IPS-11a (cell line): ENCODE results near the gene FIGN.
A peak's percentile ranks its signal among the peaks of the same experiment; 100 is the strongest.

Source experiments
- H3K4me3 ChIP-seq: one replicate; pipeline ENCODE4 v1.5.1; 2013; ENCODE audit warnings: low read depth, low read length, control low read depth

The FIGN gene, protein sequence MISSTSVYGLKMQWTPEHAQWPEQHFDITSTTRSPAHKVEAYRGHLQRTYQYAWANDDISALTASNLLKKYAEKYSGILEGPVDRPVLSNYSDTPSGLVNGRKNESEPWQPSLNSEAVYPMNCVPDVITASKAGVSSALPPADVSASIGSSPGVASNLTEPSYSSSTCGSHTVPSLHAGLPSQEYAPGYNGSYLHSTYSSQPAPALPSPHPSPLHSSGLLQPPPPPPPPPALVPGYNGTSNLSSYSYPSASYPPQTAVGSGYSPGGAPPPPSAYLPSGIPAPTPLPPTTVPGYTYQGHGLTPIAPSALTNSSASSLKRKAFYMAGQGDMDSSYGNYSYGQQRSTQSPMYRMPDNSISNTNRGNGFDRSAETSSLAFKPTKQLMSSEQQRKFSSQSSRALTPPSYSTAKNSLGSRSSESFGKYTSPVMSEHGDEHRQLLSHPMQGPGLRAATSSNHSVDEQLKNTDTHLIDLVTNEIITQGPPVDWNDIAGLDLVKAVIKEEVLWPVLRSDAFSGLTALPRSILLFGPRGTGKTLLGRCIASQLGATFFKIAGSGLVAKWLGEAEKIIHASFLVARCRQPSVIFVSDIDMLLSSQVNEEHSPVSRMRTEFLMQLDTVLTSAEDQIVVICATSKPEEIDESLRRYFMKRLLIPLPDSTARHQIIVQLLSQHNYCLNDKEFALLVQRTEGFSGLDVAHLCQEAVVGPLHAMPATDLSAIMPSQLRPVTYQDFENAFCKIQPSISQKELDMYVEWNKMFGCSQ

DNA sequence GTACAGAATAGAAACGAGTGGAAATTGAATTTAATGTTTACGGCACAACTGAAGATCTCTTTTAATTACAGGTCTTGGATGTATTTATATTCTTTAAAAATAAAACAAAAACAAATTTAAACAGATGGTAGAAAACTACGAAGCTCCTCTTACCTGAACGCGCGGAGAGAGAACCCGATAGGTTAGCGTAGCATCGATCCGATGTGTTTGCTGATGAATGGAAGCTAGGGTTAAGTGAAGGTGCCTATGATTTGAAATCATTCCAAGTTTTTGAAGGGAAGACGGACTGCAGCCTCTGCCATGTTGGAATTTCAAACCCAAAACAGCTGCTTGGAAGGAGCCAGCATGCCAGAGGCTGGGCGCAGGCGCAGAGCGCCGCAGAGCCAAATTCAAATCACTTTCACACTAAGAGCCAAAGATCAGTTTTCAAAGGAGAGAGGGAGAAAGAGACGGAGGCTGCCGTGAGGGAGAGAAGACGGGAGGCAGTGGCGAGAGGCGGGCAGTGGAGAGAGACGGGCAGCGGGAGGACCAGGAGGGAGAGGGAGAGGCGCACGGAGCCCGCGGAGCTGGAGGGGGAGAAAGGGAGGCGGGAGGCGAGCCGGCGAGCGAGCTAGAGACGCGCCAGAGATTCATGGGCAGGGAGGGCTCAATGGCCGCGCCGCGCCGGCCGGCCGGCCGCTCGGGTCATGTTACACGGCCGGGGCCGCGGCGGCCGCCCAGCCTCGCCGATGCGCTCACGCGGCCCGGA lies at the start of gene FIGN:
TSS of gene FIGN (minus strand) at position 324 of the 748 bp plus-strand sequence. CDS start 1,081 bp downstream, outside the sequence.
- peak within 1 kb of the TSS; percentile 88 for H3K4me3 ChIP-seq

DNA sequence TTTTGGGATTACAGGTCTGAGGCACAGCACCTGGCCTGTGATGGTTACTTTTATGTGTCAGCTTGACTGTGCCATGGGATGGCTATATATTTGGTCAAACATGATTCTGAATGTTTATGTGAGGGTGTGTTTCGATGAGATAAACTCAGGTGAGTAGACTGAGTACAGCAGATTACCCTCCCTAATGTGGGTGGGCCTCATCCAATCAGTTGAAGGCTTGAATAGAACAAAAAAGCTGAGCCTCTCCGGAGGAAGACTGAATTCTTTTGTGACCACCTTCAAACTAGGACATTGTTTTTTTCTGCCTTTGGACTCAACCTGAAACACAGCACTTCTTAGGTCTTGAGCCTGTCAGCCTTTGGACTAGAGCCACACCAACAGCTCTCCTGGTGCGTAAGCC lies 49.4 kb upstream of the FIGN start:
- H3K4me3 ChIP-seq, result no peak overlapping the region

DNA sequence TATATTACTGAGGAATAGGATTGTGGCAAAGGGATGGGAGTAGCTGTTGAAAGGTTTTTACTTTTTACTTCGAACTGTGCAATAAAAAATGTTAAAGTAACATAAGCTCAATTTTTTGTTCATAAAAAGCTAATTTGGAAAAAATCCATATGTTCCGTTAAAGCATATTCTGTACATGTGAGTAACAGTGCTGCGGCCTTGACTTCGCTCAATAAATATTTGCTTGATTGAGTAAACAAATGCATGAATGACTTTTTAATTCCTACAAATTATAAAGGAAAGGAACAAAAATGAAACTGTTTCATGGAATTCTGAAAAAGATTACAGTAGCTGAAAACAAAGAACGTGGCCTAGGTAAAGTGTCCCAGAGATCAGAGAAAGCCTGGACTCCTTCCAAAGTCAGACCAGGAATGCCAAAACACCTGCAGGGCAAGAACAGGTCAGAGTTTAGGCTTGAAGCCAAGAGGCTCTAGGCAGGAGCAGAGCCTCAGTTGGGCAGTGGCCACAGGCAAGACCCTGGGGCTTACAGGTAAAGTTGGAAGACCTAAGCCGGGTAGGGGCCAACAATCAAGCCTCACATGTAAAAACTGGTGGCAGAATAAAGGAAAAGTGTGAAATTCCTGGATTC lies 44.3 kb upstream of the FIGN start:
- no peak overlapping the region for H3K4me3 ChIP-seq

DNA sequence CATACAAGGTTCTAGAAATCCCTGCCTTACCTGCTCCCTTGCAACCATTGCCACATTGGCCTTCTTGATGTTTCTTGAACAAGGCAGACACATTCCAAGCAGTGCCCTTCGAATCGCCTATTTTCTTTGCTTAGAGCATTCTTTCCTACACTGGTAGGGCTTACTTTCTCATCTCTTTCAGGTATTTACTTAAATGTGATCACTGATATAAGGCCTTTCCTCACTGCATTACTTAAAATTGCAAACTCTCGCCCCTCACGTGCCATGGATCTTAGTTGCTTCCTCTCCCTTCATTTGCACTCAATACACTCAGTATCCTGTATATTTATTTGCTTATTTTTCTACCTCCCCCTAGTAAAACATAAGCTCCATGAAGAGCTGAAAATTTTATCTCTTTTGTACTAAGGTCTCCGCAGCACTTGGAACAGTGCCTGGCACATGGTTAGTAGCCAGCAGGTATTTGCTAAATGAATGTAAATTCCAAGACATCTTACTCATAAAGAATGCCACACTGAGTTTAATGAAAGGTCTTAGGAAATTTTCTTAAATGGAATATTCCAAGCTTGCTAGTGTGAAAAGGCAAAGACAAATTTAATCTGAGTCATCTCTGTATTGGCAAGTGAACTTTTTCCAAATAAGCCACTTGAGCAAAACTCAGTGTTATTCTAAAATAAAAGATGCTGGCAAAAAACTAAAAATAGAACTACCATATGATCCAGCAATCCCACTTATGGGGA lies 42.4 kb upstream of the FIGN start:
- H3K4me3 ChIP-seq, result no peak overlapping the region

DNA sequence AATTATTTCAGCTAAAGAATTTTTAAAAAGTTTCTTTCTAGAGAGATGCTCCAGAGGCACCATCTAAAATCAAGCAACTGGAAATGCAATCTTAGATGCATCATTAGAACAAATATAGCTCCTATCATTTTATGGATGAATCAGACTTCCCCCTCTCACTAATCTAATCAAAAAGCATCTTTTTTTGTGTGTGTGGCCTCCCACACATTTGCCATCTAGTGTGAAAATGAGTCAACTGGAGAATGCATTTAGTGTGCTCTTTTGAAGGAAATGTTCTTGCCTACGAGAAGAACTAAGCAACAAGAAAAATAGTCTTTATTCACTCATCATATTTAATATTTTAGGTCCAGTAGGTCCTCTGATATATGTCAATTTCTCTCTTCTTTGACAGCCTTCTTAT lies 39.5 kb upstream of the FIGN start:
- no peak overlapping the region for H3K4me3 ChIP-seq

DNA sequence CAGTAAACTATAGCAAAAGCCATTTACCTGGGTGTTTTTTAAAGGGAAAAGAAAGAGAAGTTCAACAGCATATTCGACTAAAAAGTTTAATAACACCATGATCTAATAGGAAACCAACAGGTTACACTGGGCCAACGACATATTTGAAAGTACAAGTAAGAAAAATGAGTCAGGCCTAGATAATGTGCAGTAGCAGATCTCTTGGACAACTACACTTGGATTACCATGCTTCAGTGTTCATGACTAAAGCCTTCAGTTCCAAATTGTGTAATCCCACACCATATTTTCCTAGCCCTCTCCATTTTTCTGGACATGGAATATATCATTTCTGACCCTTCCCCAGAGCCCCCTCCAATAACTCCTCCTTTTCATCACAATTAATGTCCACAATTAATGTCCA lies 39.1 kb upstream of the FIGN start:
- no peak overlapping the region for H3K4me3 ChIP-seq

DNA sequence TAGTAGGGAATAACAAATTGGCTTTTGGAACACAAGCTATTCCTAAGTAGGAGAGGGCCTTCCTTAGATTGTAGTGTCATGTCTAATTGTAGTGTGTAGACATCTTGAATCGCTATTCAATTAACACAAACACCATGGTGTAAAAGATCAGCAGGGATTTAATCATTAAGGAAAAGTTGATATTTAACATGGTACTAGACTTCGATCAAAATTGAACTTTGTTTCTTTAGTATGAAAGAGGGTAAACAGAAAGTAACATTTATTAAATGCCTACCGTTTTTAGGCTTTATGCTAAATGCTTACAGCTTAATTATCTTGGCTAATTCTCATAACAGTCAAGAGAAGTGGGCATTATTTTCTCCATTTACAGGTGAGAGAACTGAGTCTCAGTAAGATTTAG lies 37.5 kb upstream of the FIGN start:
- H3K4me3 ChIP-seq, result no peak overlapping the region

DNA sequence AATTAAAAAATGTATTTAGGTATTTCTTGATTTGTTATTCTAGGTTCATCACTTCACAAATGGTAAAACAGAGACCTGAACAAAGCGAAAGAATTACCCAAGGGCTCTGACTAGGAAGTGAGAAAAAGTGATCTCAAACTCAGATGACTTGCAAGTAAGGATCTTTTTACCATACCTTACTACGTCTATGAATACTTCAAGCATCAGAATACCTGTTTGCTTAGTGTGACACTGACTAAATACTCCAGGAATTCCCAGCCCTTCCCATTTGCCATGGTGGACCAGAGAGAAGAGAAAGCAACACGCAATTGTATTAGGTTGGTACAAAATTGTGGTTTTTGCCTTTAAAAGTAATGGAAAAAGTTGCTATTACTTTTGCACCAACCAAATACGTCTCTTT lies 35.8 kb upstream of the FIGN start:
- no peak overlapping the region for H3K4me3 ChIP-seq

DNA sequence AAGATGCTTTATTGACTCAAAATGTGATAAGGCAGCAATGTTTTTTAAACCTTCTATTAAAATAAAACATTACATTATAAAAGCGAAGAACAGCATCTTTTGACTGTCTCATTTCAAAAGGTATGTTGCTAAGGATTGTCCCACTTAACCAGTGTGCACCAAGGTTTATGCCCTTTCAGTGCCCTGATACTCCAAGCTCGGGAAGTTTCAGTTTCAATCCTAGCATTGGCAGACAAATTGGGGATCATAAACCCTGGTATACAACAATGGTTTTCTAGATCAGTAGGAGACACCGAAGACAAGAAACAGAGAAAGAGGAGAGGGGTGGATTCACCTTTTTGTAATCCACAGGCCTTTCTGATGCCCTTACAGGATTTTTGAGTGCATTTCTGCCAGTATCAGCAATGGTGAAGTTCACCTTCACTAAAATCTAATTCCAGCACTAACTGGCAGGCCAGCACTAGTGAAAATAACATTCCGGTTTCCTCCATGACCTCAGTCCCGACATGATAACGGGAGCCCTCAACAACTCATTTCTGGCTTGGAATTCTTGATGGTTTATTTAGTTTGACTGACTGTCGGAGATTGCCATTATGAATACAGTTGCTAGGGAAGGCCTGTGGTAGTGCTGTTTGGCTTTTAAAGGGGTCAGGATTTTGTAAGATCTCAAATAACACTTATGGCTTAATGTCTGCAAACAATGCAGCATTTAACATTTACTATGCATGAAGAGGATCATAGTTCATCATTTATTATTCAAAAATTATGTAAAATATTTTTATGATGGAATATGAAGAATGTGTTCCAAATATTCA lies 33.3 kb upstream of the FIGN start:
- H3K4me3 ChIP-seq, result no peak overlapping the region

DNA sequence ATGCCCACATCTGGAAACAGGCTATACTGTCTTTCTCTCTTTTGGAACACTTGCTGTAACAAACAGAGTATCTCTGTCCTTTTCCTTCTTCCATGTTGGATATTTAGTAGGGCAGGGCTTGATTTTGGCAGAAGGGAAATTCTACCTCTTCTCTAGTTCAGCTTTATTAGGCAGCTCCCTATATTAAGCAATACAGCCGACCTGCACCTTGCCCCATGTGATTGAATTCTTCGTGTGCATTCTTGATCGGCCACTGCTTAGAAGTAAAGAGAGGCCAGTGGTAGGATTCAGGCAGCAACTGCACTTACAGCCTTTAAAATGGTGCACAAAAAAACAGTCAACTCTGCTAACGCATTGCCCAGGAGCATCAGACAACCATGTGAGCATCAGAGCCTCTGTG lies 31.3 kb upstream of the FIGN start:
- no peak overlapping the region for H3K4me3 ChIP-seq

DNA sequence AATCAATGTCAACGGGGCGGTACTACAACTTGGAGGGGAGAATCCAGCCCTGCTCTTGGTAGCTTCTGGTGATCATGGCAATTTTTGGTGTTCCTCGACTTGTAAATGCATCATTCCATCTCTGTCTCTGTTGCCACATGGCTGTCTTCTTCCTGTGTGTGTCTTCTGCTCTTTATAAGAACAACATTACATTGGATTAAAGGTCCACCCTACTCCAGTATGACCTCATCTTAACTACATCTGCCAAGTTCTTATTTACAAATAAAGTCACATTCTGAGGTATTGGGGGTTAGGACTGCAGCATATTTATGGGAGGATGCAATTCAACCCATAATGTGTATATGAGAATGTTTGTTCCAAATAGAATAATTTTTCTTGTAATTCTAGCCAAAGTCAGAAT lies 28.8 kb upstream of the FIGN start:
- no peak overlapping the region for H3K4me3 ChIP-seq

DNA sequence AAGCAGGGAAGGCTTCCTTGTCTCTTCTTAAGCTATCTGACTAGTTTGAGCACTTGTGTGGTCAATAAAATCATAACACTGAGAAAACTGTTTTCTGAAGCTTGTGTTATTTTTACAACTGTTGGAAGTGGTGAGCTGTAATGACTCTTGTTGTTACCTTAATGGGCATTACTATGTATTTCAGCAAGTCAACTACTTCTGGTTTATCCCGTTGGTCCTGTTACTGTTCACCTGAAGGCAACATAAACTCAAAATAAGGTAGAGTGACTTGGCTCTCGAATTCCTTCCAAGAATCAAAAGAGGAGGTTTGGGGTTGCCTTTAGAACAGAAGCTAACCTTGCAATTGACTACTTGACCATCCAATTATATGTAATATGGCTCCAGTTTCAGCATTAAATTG lies 23.2 kb upstream of the FIGN start:
- H3K4me3 ChIP-seq, result no peak overlapping the region

DNA sequence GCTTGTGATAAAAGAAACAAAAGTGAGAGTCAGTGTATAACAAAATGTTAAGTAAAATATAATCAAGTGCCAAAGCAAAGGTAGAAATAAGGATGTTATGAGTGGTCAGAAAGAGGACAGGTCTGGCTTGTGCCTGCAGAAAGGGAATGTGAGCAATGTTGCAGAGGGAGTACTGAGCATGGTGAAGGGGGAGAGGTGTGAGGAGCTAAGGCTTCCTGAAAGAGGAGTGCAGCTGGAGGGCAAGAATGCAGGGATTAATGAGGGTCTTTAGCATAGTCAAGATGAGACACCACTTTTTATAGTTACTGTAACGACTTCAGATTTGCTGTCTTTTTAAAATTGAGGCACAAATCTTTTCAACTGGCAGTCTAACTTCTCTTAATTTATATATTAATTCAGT lies 22.0 kb upstream of the FIGN start:
- no peak overlapping the region for H3K4me3 ChIP-seq

DNA sequence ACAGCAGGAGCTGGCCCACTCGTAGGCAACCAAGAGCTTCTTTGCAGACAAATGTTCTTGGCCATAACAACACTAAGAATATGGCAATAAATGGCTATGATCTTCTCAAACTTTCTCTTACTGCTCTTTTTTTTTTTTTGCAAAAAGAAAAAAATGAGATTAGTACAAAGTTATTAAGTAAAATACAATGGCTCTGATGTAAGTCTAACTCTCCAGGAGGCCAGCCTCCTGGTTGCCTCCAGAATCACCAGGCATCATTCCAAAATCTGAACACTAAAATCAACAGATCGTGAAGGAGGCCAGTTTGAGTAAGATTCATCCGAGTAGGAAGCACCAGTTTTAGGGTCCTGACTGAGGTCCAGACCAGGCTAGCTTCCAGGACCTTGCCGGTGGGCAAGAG lies 20.8 kb upstream of the FIGN start:
- H3K4me3 ChIP-seq, result no peak overlapping the region

DNA sequence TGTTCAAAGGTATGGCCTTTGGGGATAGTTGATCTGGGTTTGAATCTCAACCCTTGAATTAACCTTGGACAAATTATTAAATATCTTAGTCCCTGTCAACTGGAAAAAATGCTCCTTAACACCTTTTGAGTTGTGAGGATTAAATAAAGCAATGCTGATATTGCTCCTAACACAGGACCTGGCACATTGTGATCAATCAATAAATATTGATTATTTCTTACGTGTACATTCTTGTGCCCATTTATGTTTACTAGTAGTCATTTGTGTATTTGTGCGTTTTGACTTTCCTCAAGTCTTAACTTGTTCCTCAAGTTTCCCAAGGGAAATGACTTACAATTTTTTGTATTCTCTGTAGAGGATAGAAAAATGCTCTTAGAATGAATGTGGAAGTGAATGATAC lies 19.6 kb upstream of the FIGN start:
- no peak overlapping the region for H3K4me3 ChIP-seq

DNA sequence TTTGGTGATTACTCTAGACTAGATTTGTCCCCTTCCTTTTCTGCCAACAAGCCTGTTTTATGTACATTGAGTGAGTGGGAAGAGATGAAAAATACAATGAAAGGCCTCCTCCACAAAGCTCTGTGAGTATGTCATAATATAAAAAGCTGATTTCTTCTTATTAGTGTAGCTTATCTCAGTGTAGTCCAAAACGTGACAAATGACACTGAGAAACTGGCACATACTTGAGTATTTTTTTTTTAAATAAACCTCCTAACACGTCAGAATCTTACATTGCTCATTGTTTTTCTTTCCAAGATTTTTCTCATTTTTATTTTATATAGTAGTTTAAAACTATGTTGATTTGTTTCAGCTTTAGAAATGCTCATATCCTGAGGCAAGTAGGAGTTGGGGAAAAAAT lies 17.9 kb upstream of the FIGN start:
- no peak overlapping the region for H3K4me3 ChIP-seq

DNA sequence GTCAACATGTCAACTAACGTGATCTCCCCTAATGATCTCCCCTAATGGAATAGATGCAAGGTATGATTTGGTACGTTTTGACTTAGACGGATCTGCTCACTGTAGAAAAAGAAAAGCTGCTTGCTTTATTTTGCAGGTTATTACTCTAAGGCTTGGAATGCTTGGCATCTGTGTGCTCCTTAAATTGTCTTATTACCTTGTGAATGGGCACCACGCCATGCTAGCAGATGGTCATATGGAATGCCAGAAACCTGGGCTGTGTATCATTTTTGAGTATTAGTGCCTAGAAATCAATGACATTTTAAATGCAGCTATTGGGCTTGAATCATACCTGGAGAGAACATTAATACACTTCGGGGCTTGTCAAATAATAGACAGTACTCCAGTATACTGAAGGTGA lies 16.5 kb upstream of the FIGN start:
- H3K4me3 ChIP-seq, result no peak overlapping the region

DNA sequence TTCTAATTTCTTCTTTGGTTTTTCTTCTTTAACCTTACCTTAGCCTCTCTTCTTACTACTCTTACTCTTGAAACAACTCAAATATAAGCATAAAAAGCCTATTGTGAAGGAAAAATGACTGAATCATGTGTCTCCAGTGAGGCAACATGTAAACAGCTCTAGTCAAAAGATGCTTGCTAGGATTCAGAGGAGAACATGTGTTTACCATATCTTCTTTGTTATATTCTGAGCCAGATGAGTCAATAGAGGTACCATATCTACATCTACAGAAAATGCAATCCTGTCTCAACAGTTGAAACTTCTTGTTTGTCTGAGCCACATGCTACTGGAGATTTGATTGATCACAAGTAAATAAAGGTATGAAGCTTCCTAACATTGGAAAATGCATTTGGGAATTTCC lies 15.9 kb upstream of the FIGN start:
- no peak overlapping the region for H3K4me3 ChIP-seq

DNA sequence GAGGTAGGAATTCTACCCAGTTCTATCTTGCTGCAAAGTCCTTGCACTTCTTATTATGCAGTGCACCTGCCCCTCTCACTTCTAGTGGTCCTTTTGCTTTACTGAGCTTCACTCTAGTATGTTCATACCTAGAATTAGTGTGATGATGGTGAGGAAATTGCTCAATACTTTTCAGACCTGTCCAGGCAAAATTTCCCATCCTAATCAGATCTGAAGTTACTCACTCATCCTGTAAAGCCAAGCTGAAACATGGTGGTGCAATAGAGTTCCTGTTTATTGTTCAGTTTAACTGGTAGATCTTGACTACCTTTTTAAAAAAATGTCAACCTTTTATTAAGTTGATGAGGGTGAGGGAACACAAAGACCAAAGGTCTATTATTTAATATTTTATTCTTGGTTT lies 12.6 kb upstream of the FIGN start:
- H3K4me3 ChIP-seq, result no peak overlapping the region

DNA sequence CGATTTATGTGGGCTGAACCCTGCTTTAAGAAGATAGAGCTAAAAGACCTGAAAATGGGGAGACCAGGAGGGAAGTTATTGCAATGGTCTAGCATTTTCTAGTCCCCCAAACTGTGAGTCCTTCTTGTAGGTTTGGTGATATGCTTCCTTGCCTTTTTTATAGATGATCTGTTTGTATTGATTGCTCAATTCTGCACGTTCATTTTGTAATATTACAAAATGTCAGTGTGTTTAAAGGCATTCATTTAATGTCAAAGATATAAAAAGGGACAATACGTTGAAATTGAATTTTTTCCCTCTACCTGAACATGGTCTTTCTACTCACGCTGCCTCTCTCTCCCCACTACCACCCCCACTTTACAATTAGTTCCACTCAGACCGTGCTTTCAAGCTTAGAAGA lies 5.6 kb upstream of the FIGN start:
- no peak overlapping the region for H3K4me3 ChIP-seq
